Measurements from ENCODE around the gene KAZN.

- TF ChIP-seq CTCF (IDR thresholded peaks at IDR 0.05) (no peak), POLR2A (IDR thresholded peaks at IDR 0.05) (no peak)
These were observed 142.6 kb downstream of the KAZN start for GRCh38 chr1:14741082-14741481.

Measured in testis (tissue), 2 donors.